VCaP (cell line): ENCODE results near the gene FAM53B.

Source experiments
- H3K27ac ChIP-seq: fragments of 450-650 bp; 2 replicates; pipeline ENCODE4 v1.5.1; 2017
- TF ChIP-seq, protein P1 (sequence below): fragments of 450-650 bp; conservative IDR thresholded peaks from 2 replicates; pipeline ENCODE4 v1.5.1; 2017; ENCODE audit warnings: mild to moderate bottlenecking, moderate library complexity

The FAM53B gene

DNA sequence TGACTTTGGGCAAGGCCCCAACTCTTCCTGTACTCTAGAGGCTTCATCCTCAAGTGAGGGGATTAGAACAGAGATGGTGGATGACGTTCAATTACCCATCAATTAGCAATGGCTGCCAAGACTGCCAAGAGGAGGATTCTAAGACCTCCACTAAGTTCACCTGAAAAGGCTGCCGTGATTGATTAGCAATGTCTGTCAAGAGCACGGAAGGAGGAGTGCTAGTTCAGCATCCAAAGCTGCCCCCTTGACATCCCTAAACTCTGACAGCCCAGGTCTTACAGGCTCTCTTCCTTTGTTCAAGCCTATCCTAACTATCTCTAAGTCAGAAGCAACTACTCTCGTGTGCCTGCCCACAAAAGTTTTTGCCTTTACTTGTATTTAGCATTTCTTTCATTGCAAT is 68.4 kb downstream of the FAM53B start:
- no peak overlapping the region for H3K27ac ChIP-seq

DNA sequence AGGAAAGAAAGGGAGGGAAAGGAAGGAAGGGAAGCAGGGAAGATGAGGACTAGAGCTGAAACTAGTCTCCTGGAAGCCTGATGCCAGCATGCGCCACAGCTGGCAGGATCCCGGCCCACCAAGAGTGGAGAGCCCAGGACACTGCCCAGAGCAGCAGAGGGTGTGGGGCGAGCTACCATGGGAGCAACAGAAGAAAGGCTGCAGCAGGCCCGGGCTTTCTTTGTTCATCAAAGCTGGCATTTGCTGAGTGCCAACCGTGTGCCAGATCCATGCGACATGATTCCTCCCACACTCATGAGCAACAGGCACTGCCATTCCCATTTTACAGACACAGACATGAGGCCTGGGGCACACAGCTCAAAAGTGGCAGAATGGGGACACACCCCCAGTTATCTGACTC is 68.9 kb downstream of the FAM53B start:
- TF ChIP-seq, protein P1, sequence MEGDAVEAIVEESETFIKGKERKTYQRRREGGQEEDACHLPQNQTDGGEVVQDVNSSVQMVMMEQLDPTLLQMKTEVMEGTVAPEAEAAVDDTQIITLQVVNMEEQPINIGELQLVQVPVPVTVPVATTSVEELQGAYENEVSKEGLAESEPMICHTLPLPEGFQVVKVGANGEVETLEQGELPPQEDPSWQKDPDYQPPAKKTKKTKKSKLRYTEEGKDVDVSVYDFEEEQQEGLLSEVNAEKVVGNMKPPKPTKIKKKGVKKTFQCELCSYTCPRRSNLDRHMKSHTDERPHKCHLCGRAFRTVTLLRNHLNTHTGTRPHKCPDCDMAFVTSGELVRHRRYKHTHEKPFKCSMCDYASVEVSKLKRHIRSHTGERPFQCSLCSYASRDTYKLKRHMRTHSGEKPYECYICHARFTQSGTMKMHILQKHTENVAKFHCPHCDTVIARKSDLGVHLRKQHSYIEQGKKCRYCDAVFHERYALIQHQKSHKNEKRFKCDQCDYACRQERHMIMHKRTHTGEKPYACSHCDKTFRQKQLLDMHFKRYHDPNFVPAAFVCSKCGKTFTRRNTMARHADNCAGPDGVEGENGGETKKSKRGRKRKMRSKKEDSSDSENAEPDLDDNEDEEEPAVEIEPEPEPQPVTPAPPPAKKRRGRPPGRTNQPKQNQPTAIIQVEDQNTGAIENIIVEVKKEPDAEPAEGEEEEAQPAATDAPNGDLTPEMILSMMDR = no peak
- H3K27ac ChIP-seq = no peak overlapping the region

More for the DNA sequence above, 68.4 kb downstream of the FAM53B start:
- TF ChIP-seq, protein P1 = no peak

DNA sequence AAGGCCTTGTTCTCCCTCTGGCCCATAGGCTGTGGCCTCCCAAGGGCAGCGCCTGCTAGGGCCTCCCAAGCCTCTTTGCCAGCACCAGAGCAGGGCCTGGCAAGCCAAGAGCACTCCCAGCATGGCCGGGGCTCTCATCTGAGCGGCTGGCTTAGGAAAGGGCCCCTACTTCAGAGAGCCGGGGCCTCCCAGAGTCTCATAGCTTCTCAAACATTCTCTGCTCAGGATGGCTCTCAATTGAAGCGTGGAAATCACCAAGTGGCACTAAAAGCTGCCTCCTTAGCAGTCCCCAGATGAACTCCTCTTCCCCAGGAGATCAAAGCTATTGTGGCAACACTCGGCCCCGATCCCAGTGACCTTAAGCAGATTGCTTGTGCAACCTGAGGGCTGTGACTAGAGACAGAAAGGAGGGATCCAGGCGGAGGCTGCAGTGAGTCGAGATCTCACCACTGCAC is 69.4 kb downstream of the FAM53B start:
- TF ChIP-seq, protein P1 = no peak
- no peak overlapping the region for H3K27ac ChIP-seq

DNA sequence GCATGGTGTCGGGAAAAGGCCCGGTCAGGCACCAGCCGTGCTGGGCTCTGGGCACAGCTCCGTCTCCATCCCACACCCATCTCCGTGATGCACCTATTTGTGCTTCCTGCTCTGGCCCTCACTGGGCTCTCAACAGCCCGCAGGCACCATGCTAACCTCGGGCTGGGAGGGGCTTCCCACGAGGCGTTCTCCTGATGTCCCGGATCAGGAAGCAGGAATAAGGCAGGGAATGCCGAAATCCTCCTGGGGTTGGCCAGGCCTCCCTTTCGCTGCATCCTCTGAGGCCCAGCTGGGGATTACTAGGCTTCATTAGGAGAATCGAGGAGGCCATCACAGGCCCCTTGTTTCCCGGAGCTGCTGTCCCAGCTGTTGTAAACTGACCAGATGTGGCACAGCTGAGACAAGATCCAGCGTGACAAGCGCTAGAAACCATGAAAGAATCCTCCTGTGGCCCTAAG is 72.0 kb downstream of the FAM53B start:
- no peak overlapping the region for H3K27ac ChIP-seq

DNA sequence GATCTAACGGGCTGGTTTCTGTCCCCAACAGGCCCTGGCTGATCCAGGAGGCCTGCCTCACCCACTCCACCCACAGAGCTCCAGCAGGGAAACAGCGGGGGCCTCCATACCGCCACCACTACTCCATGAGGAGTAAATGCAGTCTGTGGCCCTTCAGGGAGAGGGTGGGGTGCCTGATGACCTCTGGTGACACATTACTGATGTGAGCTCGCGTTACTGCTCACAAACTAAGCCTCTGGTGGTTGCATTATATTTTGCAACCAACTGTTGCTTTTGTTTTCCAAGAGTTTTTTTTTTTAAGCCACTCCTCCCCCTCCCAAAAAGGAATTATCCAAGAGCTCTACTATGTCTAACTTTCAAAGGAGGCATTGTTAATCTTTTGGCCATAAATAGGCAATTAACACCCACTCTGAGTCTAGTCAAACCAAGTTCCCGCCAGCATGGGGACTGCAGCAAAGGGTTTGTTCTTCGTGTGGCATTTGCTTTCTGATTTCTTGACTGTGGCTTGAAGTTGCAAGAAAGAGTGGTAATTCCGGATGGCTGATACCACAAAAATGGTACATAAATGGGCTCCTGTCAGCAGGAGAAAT is 72.6 kb downstream of the FAM53B start:
- no peak overlapping the region for H3K27ac ChIP-seq
- TF ChIP-seq, protein P1 = no peak

More for the DNA sequence above, 72.0 kb downstream of the FAM53B start:
- TF ChIP-seq, protein P1 = no peak

DNA sequence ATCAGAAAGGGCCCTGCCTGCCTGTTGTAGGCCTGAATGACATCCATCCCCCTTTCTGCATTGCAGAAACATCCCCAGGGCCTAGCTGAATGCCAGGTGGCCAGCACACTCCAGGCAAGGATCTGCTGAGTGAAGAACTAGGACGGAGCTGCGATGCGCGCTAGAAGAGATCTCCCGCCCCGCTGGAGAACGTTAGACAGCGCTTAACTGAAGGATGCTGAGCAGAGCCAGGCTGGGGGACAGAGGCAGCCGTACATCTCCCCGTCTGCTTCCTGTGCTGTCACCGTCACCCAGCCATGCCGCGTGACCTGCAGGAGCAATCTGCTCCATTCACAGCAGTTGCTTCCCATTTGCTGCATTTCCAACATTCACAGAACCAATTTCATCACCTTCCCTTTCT is 73.3 kb downstream of the FAM53B start:
- TF ChIP-seq, protein P1 = no peak
- H3K27ac ChIP-seq = no peak overlapping the region

DNA sequence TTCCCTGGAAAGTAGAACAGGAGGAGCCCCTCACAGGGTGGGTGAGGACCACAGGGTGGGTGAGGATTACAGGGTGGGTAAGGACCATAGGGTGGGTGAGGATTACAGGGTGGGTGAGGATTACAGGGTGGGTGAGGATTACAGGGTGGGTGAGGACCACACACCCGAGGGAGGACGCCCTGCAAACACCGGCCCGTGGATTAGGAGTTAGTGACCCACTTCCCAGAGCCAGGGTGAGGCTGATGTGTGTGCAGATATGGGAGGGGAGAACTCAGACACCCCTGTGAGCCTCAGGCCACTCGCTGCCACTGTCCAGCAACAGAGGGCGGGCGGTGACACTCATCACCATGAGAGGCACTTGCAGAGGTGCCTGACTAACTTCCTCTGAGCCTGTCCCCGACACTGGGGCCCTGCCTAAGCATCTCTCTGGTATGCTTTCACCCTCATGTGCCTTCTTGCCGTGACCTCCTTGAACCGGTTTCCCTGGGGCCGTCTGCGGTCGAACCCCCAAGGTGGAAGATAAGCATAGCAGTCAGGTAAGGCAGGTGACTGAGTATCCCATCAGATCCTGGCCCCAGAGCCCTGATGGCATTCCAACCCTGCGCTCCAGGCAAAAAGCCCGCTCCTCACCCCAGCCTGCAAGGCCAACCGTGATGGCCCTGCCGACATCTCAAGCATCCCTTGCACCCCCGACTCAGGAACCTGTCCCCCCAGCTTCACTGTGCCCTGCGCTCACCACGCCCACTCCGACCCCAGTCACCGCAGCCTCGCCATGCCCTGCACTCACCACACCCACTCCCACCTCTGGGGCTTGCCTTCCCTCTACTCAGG is 74.1 kb downstream of the FAM53B start:
- TF ChIP-seq, protein P1 = no peak
- no peak overlapping the region for H3K27ac ChIP-seq
